ENCODE results near the gene ALDH6A1.

ALDH6A1 gene

GRCh38 chr14:74034572-74034971, 49.7 kb downstream of the ALDH6A1 start:
- intact Hi-C loops (cut with micrococcal nuclease) = no loop called here
- H3K4me1 Mint-ChIP-seq (ENCODE audit: low read depth) = peaks cover 12% of the 10 kb centered on the region
- no peak overlapping the region for H3K27ac Mint-ChIP-seq

GRCh38 chr14:74029136-74029535, 55.1 kb downstream of the ALDH6A1 start:
- Mint-ChIP-seq H3K27ac (no peak overlapping the region), H3K4me1 (ENCODE audit: low read depth) (peaks cover 12% of the 10 kb centered on the region), H3K36me3 (ENCODE audit: low read depth) (no peaks in the 10 kb centered on the region), H3K27me3 (no peaks in the 10 kb centered on the region), H3K4me3 (no peak overlapping the region), H3K9me3 (no peaks in the 10 kb centered on the region)
- intact Hi-C loops (cut with micrococcal nuclease) = no loop called here

More at GRCh38 chr14:74034572-74034971, 49.7 kb downstream of the ALDH6A1 start:
- H3K27me3 Mint-ChIP-seq = no peaks in the 10 kb centered on the region
- H3K9me3 Mint-ChIP-seq = no peaks in the 10 kb centered on the region
- no peaks in the 10 kb centered on the region for H3K36me3 Mint-ChIP-seq (ENCODE audit: low read depth)
- no peak overlapping the region for H3K4me3 Mint-ChIP-seq

GRCh38 chr14:74022346-74022745, 61.9 kb downstream of the ALDH6A1 start:
- H3K27me3 Mint-ChIP-seq = no peaks in the 10 kb centered on the region
- no peak overlapping the region for H3K4me3 Mint-ChIP-seq
- no peaks in the 10 kb centered on the region for H3K9me3 Mint-ChIP-seq
- intact Hi-C loops (cut with micrococcal nuclease) = no loop called here
- peaks cover 15% of the 10 kb centered on the region for H3K4me1 Mint-ChIP-seq (ENCODE audit: low read depth)
- no peak overlapping the region for H3K27ac Mint-ChIP-seq
- peaks cover 8% of the 10 kb centered on the region for H3K36me3 Mint-ChIP-seq (ENCODE audit: low read depth)

- intact Hi-C loops (cut with micrococcal nuclease) = loop anchor here (2.0 to 10.0 kb wide), 3 partner anchors 65 to 305 kb away; partner anchors contain the start of genes ALDH6A1, COQ6, FAM161B and LIN52
- peak overlapping the region; percentile 93 for H3K4me3 Mint-ChIP-seq
Measured at GRCh38 chr14:74019408-74020137, 64.7 kb downstream of the ALDH6A1 start.

GRCh38 chr14:74018586-74019407, 65.5 kb downstream of the ALDH6A1 start, which contains the start of the genes BBOF1 and ENTPD5:
TSS of gene BBOF1 (plus strand) at chr14:74019349. CDS start at chr14:74019479, 130 bp downstream.
TSS of gene ENTPD5 (minus strand) at chr14:74019288. CDS start at chr14:73988102, 31,186 bp downstream.
- Mint-ChIP-seq H3K36me3 (ENCODE audit: low read depth) (peaks cover 8% of the 10 kb centered on the region), H3K9me3 (no peaks in the 10 kb centered on the region), H3K4me1 (ENCODE audit: low read depth) (peaks cover 15% of the 10 kb centered on the region), H3K4me3 (peak within 1 kb of the TSS; percentile 93), H3K27me3 (no peaks in the 10 kb centered on the region), H3K27ac (peak within 1 kb of the TSS; percentile 94)
- intact Hi-C loops (cut with micrococcal nuclease) = loop anchor here (2.0 to 10.0 kb wide), 3 partner anchors 66 to 304 kb away; partner anchors contain the start of genes ALDH6A1, COQ6, FAM161B and LIN52

More at GRCh38 chr14:74019408-74020137, 64.7 kb downstream of the ALDH6A1 start:
- H3K4me1 Mint-ChIP-seq (ENCODE audit: low read depth) = peaks cover 15% of the 10 kb centered on the region
- H3K9me3 Mint-ChIP-seq = no peaks in the 10 kb centered on the region
- peaks cover 8% of the 10 kb centered on the region for H3K36me3 Mint-ChIP-seq (ENCODE audit: low read depth)
- no peaks in the 10 kb centered on the region for H3K27me3 Mint-ChIP-seq
- H3K27ac Mint-ChIP-seq = peak overlapping the region; percentile 94

GRCh38 chr14:74018174-74018585, 66.1 kb downstream of the ALDH6A1 start:
- no peaks in the 10 kb centered on the region for H3K27me3 Mint-ChIP-seq
- H3K27ac Mint-ChIP-seq = peak overlapping the region; percentile 94
- H3K4me3 Mint-ChIP-seq = peak overlapping the region; percentile 93
- H3K4me1 Mint-ChIP-seq (ENCODE audit: low read depth) = peaks cover 15% of the 10 kb centered on the region
- intact Hi-C loops (cut with micrococcal nuclease) = loop anchor here (2.0 to 10.0 kb wide), 3 partner anchors 67 to 303 kb away; partner anchors contain the start of genes ALDH6A1, COQ6, FAM161B and LIN52
- H3K36me3 Mint-ChIP-seq (ENCODE audit: low read depth) = peaks cover 8% of the 10 kb centered on the region
- no peaks in the 10 kb centered on the region for H3K9me3 Mint-ChIP-seq

GRCh38 chr14:74015963-74016362, 68.3 kb downstream of the ALDH6A1 start:
- no peaks in the 10 kb centered on the region for H3K27me3 Mint-ChIP-seq
- no peak overlapping the region for H3K27ac Mint-ChIP-seq
- peaks cover 20% of the 10 kb centered on the region for H3K4me1 Mint-ChIP-seq (ENCODE audit: low read depth)
- no peak overlapping the region for H3K4me3 Mint-ChIP-seq
- intact Hi-C loops (cut with micrococcal nuclease) = loop anchor here (10.0 kb wide), 1 partner anchor 301 kb away; the partner anchor contains the start of gene PNMA1
- no peaks in the 10 kb centered on the region for H3K9me3 Mint-ChIP-seq
- peaks cover 8% of the 10 kb centered on the region for H3K36me3 Mint-ChIP-seq (ENCODE audit: low read depth)

GRCh38 chr14:74015176-74015575, 69.1 kb downstream of the ALDH6A1 start:
- Mint-ChIP-seq H3K9me3 (no peaks in the 10 kb centered on the region), H3K27me3 (no peaks in the 10 kb centered on the region), H3K27ac (no peak overlapping the region), H3K36me3 (ENCODE audit: low read depth) (peaks cover 8% of the 10 kb centered on the region), H3K4me3 (no peak overlapping the region), H3K4me1 (ENCODE audit: low read depth) (peaks cover 21% of the 10 kb centered on the region)
- intact Hi-C loops (cut with micrococcal nuclease) = loop anchor here (10.0 kb wide), 1 partner anchor 300 kb away; the partner anchor contains the start of gene PNMA1

- H3K4me3 Mint-ChIP-seq = no peak overlapping the region
- H3K27me3 Mint-ChIP-seq = no peaks in the 10 kb centered on the region
- H3K27ac Mint-ChIP-seq = no peak overlapping the region
- peaks cover 15% of the 10 kb centered on the region for H3K36me3 Mint-ChIP-seq (ENCODE audit: low read depth)
- peaks cover 16% of the 10 kb centered on the region for H3K4me1 Mint-ChIP-seq (ENCODE audit: low read depth)
- intact Hi-C loops (cut with micrococcal nuclease) = loop anchor here (10.0 kb wide), 1 partner anchor 299 kb away; the partner anchor contains the start of gene PNMA1
- no peaks in the 10 kb centered on the region for H3K9me3 Mint-ChIP-seq
Measured at GRCh38 chr14:74014299-74014698, 70.0 kb downstream of the ALDH6A1 start.

- peaks cover 14% of the 10 kb centered on the region for H3K36me3 Mint-ChIP-seq (ENCODE audit: low read depth)
- no peak overlapping the region for H3K4me3 Mint-ChIP-seq
Measured at GRCh38 chr14:74008843-74009499, 75.3 kb downstream of the ALDH6A1 start.

More at GRCh38 chr14:74008843-74009499, 75.3 kb downstream of the ALDH6A1 start:
- Mint-ChIP-seq H3K4me1 (ENCODE audit: low read depth) (peaks cover 6% of the 10 kb centered on the region), H3K27ac (no peak overlapping the region), H3K9me3 (no peaks in the 10 kb centered on the region), H3K27me3 (no peaks in the 10 kb centered on the region)
- intact Hi-C loops (cut with micrococcal nuclease) = no loop called here

All from dendritic cell treated with granulocyte-macrophage colony-stimulating factor and Interleukin-4, amounts not matched to agents 40 ng/mL and 50 ng/mL, for 4 days (primary cell).